ENCODE measurements around the gene C2CD2.

The C2CD2 gene

DNA sequence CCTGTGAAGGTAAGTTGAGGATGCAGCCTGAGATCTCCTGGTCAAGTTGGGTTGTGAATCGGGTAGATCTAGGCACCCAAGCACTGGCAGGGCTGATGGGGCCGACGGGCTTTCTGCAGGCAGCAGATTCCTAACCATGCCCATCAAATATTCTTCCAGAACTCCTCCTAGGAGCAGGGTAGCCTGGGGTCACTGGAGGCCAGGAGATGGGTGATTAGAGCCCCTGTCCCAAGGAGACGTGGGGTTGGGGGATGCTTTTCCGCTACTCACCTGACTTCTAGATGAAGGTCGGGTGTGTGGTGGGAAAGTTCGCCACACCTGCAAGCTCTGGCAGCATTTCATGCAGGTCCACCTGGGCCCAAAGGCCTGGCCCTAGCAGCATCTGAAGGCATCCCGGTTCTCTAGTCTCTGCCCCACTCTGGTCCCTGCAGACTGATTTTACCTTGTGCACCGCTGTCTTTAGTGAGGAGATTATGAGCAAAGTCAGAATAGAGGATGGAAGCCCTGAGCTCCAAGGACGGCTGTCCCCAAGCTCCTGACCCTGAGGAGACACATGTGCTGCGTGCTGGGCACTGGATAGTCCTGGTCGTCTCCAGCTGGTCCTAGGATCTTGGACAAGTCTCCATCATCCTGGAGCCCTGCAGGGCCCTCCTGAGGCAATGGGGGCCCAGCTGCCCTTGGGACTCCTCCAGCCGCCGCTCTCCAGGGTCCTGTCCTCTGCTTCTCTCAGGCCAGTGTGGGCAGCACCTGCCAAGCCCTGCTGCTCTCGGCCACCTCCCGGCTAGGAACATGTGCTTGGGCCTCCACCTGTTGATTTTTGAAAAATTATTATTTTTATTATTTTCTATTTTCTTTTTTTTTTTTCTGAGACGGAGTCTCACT lies 21.8 kb upstream of the C2CD2 start:
- H3K4me2 ChIP-seq (ENCODE audit: low read length): no peak overlapping the region
- H3F3A ChIP-seq (ENCODE audit: control insufficient read depth, insufficient read depth): no peaks in the 10 kb centered on the region

DNA sequence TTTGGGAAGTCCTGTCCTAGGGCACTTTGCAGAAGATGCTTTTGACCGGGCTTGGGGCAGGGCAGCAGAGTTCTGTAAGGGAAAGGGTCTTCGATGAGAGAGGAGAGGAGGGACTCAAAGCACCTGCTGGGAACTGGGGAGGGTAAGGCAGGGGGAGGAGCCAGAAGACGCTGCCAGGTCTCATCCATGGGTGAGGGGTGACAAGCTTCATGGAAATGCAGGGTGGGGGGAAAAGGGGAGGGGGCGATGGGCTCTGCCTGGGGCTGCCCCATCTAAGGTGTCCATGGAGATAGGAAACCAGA lies 20.9 kb upstream of the C2CD2 start:
- H3K4me1 ChIP-seq (ENCODE audit: control insufficient read depth, low read length): peaks cover 15% of the 10 kb centered on the region
- no peaks in the 10 kb centered on the region for H3K27me3 ChIP-seq (ENCODE audit: control insufficient read depth, low read length)
- no peaks in the 10 kb centered on the region for H3K79me2 ChIP-seq (ENCODE audit: control insufficient read depth, low read length)
- H3K4me2 ChIP-seq (ENCODE audit: low read length): peak overlapping the region; percentile 49
- no peaks in the 10 kb centered on the region for H3K9me2 ChIP-seq (replicated peaks; ENCODE audit: control insufficient read depth, low read length)
- no peak for TF ChIP-seq EZH2phosphoT487 (IDR thresholded peaks at IDR 0.05; ENCODE audit: borderline replicate concordance, low read length)
- TF ChIP-seq, protein P1, sequence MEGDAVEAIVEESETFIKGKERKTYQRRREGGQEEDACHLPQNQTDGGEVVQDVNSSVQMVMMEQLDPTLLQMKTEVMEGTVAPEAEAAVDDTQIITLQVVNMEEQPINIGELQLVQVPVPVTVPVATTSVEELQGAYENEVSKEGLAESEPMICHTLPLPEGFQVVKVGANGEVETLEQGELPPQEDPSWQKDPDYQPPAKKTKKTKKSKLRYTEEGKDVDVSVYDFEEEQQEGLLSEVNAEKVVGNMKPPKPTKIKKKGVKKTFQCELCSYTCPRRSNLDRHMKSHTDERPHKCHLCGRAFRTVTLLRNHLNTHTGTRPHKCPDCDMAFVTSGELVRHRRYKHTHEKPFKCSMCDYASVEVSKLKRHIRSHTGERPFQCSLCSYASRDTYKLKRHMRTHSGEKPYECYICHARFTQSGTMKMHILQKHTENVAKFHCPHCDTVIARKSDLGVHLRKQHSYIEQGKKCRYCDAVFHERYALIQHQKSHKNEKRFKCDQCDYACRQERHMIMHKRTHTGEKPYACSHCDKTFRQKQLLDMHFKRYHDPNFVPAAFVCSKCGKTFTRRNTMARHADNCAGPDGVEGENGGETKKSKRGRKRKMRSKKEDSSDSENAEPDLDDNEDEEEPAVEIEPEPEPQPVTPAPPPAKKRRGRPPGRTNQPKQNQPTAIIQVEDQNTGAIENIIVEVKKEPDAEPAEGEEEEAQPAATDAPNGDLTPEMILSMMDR (IDR thresholded peaks at IDR 0.05; ENCODE audit: low read depth, low read length, poor library complexity, severe bottlenecking): no peak
- H3K4me3 ChIP-seq (ENCODE audit: low read length): peak overlapping the region; percentile 10; the same call in 1 of the 2 replicates
- H3F3A ChIP-seq (ENCODE audit: control insufficient read depth, insufficient read depth): no peaks in the 10 kb centered on the region
- no peaks in the 10 kb centered on the region for H3K36me3 ChIP-seq (ENCODE audit: control insufficient read depth, low read length)
- H4K20me1 ChIP-seq (ENCODE audit: control insufficient read depth, insufficient read depth, low read depth, low read length): no peaks in the 10 kb centered on the region
- no peak overlapping the region for H3K27ac ChIP-seq (ENCODE audit: low read depth, low read length)
- H3K9me3 ChIP-seq (ENCODE audit: control insufficient read depth, insufficient read depth, low read length): peaks cover 4% of the 10 kb centered on the region; the same call in 1 of the 2 replicates

More for the DNA sequence above, 21.8 kb upstream of the C2CD2 start:
- H3K27me3 ChIP-seq (ENCODE audit: control insufficient read depth, low read length): no peaks in the 10 kb centered on the region
- H3K9me2 ChIP-seq (replicated peaks; ENCODE audit: control insufficient read depth, low read length): no peaks in the 10 kb centered on the region
- no peaks in the 10 kb centered on the region for H3K36me3 ChIP-seq (ENCODE audit: control insufficient read depth, low read length)
- no peak for TF ChIP-seq EZH2phosphoT487 (IDR thresholded peaks at IDR 0.05; ENCODE audit: borderline replicate concordance, low read length)
- TF ChIP-seq, protein P1 (IDR thresholded peaks at IDR 0.05; ENCODE audit: low read depth, low read length, poor library complexity, severe bottlenecking): no peak
- H3K27ac ChIP-seq (ENCODE audit: low read depth, low read length): no peak overlapping the region
- H3K9me3 ChIP-seq (ENCODE audit: control insufficient read depth, insufficient read depth, low read length): peaks cover 7% of the 10 kb centered on the region; the same call in 1 of the 2 replicates
- H3K4me3 ChIP-seq (ENCODE audit: low read length): no peak overlapping the region
- peaks cover 15% of the 10 kb centered on the region for H3K4me1 ChIP-seq (ENCODE audit: control insufficient read depth, low read length)
- no peaks in the 10 kb centered on the region for H3K79me2 ChIP-seq (ENCODE audit: control insufficient read depth, low read length)
- H4K20me1 ChIP-seq (ENCODE audit: control insufficient read depth, insufficient read depth, low read depth, low read length): no peaks in the 10 kb centered on the region

DNA sequence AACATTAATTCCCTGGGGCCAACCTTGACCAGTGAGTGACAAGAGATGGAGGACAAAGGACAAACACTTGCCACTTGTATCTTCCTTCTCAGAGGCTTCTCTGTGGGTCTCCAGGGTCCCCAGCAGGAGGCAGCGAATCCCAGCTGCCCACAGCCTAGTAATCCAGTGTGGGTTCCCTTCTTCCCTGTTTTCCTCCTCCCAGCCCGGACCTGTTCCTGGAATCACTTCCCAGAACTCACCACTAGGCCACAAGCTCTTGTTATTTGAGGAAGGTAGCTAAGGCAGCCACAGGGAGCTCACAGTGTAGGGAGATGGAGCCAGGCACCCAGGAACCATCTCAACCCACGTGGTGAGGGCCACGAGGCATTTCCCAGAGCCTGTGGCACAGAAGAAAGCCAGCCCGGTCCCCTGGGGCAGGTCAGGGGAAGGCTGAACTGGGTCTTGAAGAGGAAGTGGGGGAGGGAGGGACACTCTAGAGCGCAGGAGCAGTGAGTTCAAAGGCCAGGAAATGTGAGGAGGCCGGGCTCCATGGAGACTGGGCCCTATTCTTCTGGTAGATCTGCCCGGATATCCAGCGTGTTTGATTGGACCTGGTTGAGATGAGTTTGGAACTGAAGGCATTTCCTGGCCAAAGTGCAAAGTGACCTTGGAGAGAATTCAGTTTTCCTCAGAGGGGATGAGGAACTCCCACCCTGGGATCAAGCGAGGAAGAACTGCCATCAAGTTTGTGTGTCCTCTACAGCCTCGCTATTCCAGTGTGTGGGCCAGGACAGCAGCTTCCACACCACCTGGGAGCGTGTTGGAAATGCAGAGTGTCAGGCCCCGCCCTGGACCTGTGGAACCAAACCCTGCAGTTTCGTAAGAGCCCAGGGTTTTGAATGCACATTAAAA lies 20.3 kb upstream of the C2CD2 start:
- no peak for TF ChIP-seq EZH2phosphoT487 (IDR thresholded peaks at IDR 0.05; ENCODE audit: borderline replicate concordance, low read length)
- TF ChIP-seq, protein P1 (IDR thresholded peaks at IDR 0.05; ENCODE audit: low read depth, low read length, poor library complexity, severe bottlenecking): peak; percentile 38
- Histone ChIP-seq H3K27me3 (ENCODE audit: control insufficient read depth, low read length) (no peaks in the 10 kb centered on the region), H3K4me1 (ENCODE audit: control insufficient read depth, low read length) (peaks cover 16% of the 10 kb centered on the region), H3K9me2 (replicated peaks; ENCODE audit: control insufficient read depth, low read length) (no peaks in the 10 kb centered on the region), H3F3A (ENCODE audit: control insufficient read depth, insufficient read depth) (no peaks in the 10 kb centered on the region), H3K9me3 (ENCODE audit: control insufficient read depth, insufficient read depth, low read length) (no peaks in the 10 kb centered on the region), H3K4me3 (ENCODE audit: low read length) (peak overlapping the region; percentile 10), H3K36me3 (ENCODE audit: control insufficient read depth, low read length) (no peaks in the 10 kb centered on the region), H3K27ac (ENCODE audit: low read depth, low read length) (no peak overlapping the region), H4K20me1 (ENCODE audit: control insufficient read depth, insufficient read depth, low read depth, low read length) (no peaks in the 10 kb centered on the region), H3K79me2 (ENCODE audit: control insufficient read depth, low read length) (no peaks in the 10 kb centered on the region), H3K4me2 (ENCODE audit: low read length) (peak overlapping the region; percentile 49)
